Measurements from ENCODE around the gene ZNF181. TPM values are rescaled to one million over a fixed set of nuclear protein-coding genes. Genes with fewer than 3 reads are reported as not detected.

ZNF181 gene
- total RNA-seq, 1 experiment from 2014 or later, result 10.6 TPM

- in situ Hi-C loops (cut with HindIII; ENCODE audit: low pct_unique_long_range_greater_than_20kb, low sequenced_read_pairs), result no loop called here
- no peak for DNase-seq (ENCODE audit: low read depth)
These were observed 577 bp downstream of the ZNF181 start for GRCh38 chr19:34734537-34735103.

GRCh38 chr19:34744896-34745690 lies 11.1 kb downstream of the ZNF181 start:
- DNase-seq (ENCODE audit: low read depth), result no peak
- in situ Hi-C loops (cut with HindIII; ENCODE audit: low pct_unique_long_range_greater_than_20kb, low sequenced_read_pairs), result no loop called here

GRCh38 chr19:34757441-34757840 lies 23.4 kb downstream of the ZNF181 start:
- no peak for DNase-seq (ENCODE audit: low read depth)
- in situ Hi-C loops (cut with HindIII; ENCODE audit: low pct_unique_long_range_greater_than_20kb, low sequenced_read_pairs), result no loop called here

GRCh38 chr19:34759218-34759917 lies 25.3 kb downstream of the ZNF181 start:
- in situ Hi-C loops (cut with HindIII; ENCODE audit: low pct_unique_long_range_greater_than_20kb, low sequenced_read_pairs), result no loop called here
- no peak for DNase-seq (ENCODE audit: low read depth)

- no peak for DNase-seq (ENCODE audit: low read depth)
- in situ Hi-C loops (cut with HindIII; ENCODE audit: low pct_unique_long_range_greater_than_20kb, low sequenced_read_pairs), result no loop called here
These were observed 32.3 kb downstream of the ZNF181 start for GRCh38 chr19:34766386-34766785.

GRCh38 chr19:34767951-34768350 lies 33.9 kb downstream of the ZNF181 start:
- in situ Hi-C loops (cut with HindIII; ENCODE audit: low pct_unique_long_range_greater_than_20kb, low sequenced_read_pairs), result no loop called here

GRCh38 chr19:34772697-34773554 lies 38.9 kb downstream of the ZNF181 start, which contains the start of gene ZNF599:
Gene ZNF599, minus strand, starts transcription at chr19:34773215. Its CDS starts 374 bp downstream, at chr19:34772841.
- in situ Hi-C loops (cut with HindIII; ENCODE audit: low pct_unique_long_range_greater_than_20kb, low sequenced_read_pairs), result no loop called here
- peak; percentile 86 for DNase-seq (ENCODE audit: low read depth)

More at GRCh38 chr19:34767951-34768350, 33.9 kb downstream of the ZNF181 start:
- no peak for DNase-seq (ENCODE audit: low read depth)

GRCh38 chr19:34773555-34773864 lies 39.5 kb downstream of the ZNF181 start:
- in situ Hi-C loops (cut with HindIII; ENCODE audit: low pct_unique_long_range_greater_than_20kb, low sequenced_read_pairs), result no loop called here
- no peak for DNase-seq (ENCODE audit: low read depth)

- DNase-seq (ENCODE audit: low read depth), result no peak
- in situ Hi-C loops (cut with HindIII; ENCODE audit: low pct_unique_long_range_greater_than_20kb, low sequenced_read_pairs), result no loop called here
These were observed 40.8 kb downstream of the ZNF181 start for GRCh38 chr19:34774857-34775256.

GRCh38 chr19:34778342-34778741 lies 44.3 kb downstream of the ZNF181 start:
- in situ Hi-C loops (cut with HindIII; ENCODE audit: low pct_unique_long_range_greater_than_20kb, low sequenced_read_pairs), result no loop called here
- DNase-seq (ENCODE audit: low read depth), result no peak

GRCh38 chr19:34779652-34780051 lies 45.6 kb downstream of the ZNF181 start:
- no peak for DNase-seq (ENCODE audit: low read depth)
- in situ Hi-C loops (cut with HindIII; ENCODE audit: low pct_unique_long_range_greater_than_20kb, low sequenced_read_pairs), result no loop called here

- in situ Hi-C loops (cut with HindIII; ENCODE audit: low pct_unique_long_range_greater_than_20kb, low sequenced_read_pairs), result no loop called here
- DNase-seq (ENCODE audit: low read depth), result no peak
These were observed 52.2 kb downstream of the ZNF181 start for GRCh38 chr19:34786236-34786635.

GRCh38 chr19:34787059-34787824 lies 53.2 kb downstream of the ZNF181 start:
- in situ Hi-C loops (cut with HindIII; ENCODE audit: low pct_unique_long_range_greater_than_20kb, low sequenced_read_pairs), result no loop called here
- DNase-seq (ENCODE audit: low read depth), result no peak

- in situ Hi-C loops (cut with HindIII; ENCODE audit: low pct_unique_long_range_greater_than_20kb, low sequenced_read_pairs), result no loop called here
- no peak for DNase-seq (ENCODE audit: low read depth)
These were observed 54.0 kb downstream of the ZNF181 start for GRCh38 chr19:34788074-34788473.

GRCh38 chr19:34793565-34793964 lies 59.5 kb downstream of the ZNF181 start:
- in situ Hi-C loops (cut with HindIII; ENCODE audit: low pct_unique_long_range_greater_than_20kb, low sequenced_read_pairs), result no loop called here
- no peak for DNase-seq (ENCODE audit: low read depth)

- in situ Hi-C loops (cut with HindIII; ENCODE audit: low pct_unique_long_range_greater_than_20kb, low sequenced_read_pairs), result no loop called here
- no peak for DNase-seq (ENCODE audit: low read depth)
These were observed 60.3 kb downstream of the ZNF181 start for GRCh38 chr19:34794066-34794960.

All from Caki2 (cell line).